HepG2 (cell line): Measurements from ENCODE around the gene RASAL1.

Source experiments
- ELF1 ChIP-seq: sonication (generic); formaldehyde crosslinking; IDR thresholded peaks from 2 replicates; pipeline ENCODE4 v1.4.0; 2020; ENCODE audit warnings: missing genetic modification reagents
- HDAC2 ChIP-seq: sonication (generic); formaldehyde crosslinking; IDR thresholded peaks from 2 replicates; pipeline ENCODE4 v1.4.0; 2020; ENCODE audit warnings: missing genetic modification reagents
- RBFOX2 ChIP-seq: fragments of 200-400 bp; formaldehyde crosslinking; IDR thresholded peaks from 2 replicates; pipeline ENCODE4 v1.6.1; 2017; ENCODE audit warnings: low read depth, mild to moderate bottlenecking, low read length
- ZNF138 ChIP-seq: sonication (generic); formaldehyde crosslinking; IDR thresholded peaks from 2 replicates; pipeline ENCODE4 v1.5.0; 2020; ENCODE audit warnings: mild to moderate bottlenecking, low read depth, missing genetic modification reagents
- ZNF331 ChIP-seq: sonication (generic); formaldehyde crosslinking; IDR thresholded peaks from 2 replicates; pipeline ENCODE4 v1.4.0; 2020; ENCODE audit warnings: missing genetic modification reagents
- ZNF431 ChIP-seq: sonication (generic); formaldehyde crosslinking; IDR thresholded peaks from 2 replicates; pipeline ENCODE4 v1.9.0; 2022; ENCODE audit warnings: missing genetic modification reagents, low read depth, mild to moderate bottlenecking, borderline replicate concordance
- ZNF790 ChIP-seq: sonication (generic); formaldehyde crosslinking; IDR thresholded peaks from 2 replicates; pipeline ENCODE4 v1.8.0; 2022; ENCODE audit warnings: missing genetic modification reagents, mild to moderate bottlenecking, borderline replicate concordance
- TF ChIP-seq, protein P1 (sequence below): sonication (generic); formaldehyde crosslinking; IDR thresholded peaks from 2 replicates; pipeline ENCODE4 v1.4.0; 2020; ENCODE audit warnings: missing genetic modification reagents
- TF ChIP-seq, protein P2 (sequence below), 2 experiments: IDR thresholded peaks; 2 replicates each; pipeline ENCODE4 v1.6.1; 2011 to 2012; ENCODE audit warnings: low read length in 2 of 2, borderline replicate concordance in 1 of 2, low read depth in 1 of 2, mild to moderate bottlenecking in 1 of 2, moderate library complexity in 1 of 2
- TF ChIP-seq, protein P3 (sequence below): sonication (generic); formaldehyde crosslinking; IDR thresholded peaks from 2 replicates; pipeline ENCODE4 v1.4.0; 2020; ENCODE audit warnings: missing genetic modification reagents
- TF ChIP-seq, protein P4 (sequence below): sonication (generic); formaldehyde crosslinking; conservative IDR thresholded peaks from 2 replicates; pipeline ENCODE4 v1.8.1; 2023; ENCODE audit warnings: missing genetic modification reagents

DNA sequence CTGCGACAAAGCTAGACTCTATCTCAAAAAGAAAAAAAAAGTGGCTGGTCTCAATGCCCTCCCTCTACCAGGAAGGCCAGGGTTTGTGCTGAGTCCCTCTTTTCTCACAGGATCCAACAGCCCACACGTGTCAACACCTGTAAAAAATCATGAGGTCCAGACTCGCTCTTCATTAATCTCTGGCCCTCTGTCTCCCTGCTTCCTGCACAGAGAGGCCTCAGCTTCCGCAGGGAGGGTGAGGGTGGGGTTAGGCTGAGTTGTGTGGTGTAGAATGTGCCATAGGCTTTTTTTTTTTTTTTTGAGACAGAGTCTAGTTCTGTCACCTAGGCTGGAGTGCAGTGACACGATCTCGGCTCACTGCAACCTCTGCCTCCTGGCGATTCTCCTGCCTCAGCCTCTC is 20.1 kb upstream of the RASAL1 start:
- TF ChIP-seq ZNF790 (no peak), ZNF138 (CRISPR knock-in tag) (no peak), ZNF331 (no peak), HDAC2 (CRISPR knock-in tag) (no peak), RBFOX2 (no peak), ELF1 (CRISPR knock-in tag) (no peak), ZNF431 (CRISPR knock-in tag) (no peak)
- TF ChIP-seq, protein P1, sequence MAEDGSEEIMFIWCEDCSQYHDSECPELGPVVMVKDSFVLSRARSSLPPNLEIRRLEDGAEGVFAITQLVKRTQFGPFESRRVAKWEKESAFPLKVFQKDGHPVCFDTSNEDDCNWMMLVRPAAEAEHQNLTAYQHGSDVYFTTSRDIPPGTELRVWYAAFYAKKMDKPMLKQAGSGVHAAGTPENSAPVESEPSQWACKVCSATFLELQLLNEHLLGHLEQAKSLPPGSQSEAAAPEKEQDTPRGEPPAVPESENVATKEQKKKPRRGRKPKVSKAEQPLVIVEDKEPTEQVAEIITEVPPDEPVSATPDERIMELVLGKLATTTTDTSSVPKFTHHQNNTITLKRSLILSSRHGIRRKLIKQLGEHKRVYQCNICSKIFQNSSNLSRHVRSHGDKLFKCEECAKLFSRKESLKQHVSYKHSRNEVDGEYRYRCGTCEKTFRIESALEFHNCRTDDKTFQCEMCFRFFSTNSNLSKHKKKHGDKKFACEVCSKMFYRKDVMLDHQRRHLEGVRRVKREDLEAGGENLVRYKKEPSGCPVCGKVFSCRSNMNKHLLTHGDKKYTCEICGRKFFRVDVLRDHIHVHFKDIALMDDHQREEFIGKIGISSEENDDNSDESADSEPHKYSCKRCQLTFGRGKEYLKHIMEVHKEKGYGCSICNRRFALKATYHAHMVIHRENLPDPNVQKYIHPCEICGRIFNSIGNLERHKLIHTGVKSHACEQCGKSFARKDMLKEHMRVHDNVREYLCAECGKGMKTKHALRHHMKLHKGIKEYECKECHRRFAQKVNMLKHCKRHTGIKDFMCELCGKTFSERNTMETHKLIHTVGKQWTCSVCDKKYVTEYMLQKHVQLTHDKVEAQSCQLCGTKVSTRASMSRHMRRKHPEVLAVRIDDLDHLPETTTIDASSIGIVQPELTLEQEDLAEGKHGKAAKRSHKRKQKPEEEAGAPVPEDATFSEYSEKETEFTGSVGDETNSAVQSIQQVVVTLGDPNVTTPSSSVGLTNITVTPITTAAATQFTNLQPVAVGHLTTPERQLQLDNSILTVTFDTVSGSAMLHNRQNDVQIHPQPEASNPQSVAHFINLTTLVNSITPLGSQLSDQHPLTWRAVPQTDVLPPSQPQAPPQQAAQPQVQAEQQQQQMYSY (CRISPR knock-in tag), result no peak
- TF ChIP-seq, protein P2, sequence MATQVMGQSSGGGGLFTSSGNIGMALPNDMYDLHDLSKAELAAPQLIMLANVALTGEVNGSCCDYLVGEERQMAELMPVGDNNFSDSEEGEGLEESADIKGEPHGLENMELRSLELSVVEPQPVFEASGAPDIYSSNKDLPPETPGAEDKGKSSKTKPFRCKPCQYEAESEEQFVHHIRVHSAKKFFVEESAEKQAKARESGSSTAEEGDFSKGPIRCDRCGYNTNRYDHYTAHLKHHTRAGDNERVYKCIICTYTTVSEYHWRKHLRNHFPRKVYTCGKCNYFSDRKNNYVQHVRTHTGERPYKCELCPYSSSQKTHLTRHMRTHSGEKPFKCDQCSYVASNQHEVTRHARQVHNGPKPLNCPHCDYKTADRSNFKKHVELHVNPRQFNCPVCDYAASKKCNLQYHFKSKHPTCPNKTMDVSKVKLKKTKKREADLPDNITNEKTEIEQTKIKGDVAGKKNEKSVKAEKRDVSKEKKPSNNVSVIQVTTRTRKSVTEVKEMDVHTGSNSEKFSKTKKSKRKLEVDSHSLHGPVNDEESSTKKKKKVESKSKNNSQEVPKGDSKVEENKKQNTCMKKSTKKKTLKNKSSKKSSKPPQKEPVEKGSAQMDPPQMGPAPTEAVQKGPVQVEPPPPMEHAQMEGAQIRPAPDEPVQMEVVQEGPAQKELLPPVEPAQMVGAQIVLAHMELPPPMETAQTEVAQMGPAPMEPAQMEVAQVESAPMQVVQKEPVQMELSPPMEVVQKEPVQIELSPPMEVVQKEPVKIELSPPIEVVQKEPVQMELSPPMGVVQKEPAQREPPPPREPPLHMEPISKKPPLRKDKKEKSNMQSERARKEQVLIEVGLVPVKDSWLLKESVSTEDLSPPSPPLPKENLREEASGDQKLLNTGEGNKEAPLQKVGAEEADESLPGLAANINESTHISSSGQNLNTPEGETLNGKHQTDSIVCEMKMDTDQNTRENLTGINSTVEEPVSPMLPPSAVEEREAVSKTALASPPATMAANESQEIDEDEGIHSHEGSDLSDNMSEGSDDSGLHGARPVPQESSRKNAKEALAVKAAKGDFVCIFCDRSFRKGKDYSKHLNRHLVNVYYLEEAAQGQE (IDR thresholded peaks at IDR 0.05; ENCODE audit: borderline replicate concordance in 1 of 2, low read depth in 1 of 2, low read length in 2 of 2), result no peak
- TF ChIP-seq, protein P3, sequence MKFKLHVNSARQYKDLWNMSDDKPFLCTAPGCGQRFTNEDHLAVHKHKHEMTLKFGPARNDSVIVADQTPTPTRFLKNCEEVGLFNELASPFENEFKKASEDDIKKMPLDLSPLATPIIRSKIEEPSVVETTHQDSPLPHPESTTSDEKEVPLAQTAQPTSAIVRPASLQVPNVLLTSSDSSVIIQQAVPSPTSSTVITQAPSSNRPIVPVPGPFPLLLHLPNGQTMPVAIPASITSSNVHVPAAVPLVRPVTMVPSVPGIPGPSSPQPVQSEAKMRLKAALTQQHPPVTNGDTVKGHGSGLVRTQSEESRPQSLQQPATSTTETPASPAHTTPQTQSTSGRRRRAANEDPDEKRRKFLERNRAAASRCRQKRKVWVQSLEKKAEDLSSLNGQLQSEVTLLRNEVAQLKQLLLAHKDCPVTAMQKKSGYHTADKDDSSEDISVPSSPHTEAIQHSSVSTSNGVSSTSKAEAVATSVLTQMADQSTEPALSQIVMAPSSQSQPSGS (CRISPR knock-in tag), result no peak
- TF ChIP-seq, protein P4, sequence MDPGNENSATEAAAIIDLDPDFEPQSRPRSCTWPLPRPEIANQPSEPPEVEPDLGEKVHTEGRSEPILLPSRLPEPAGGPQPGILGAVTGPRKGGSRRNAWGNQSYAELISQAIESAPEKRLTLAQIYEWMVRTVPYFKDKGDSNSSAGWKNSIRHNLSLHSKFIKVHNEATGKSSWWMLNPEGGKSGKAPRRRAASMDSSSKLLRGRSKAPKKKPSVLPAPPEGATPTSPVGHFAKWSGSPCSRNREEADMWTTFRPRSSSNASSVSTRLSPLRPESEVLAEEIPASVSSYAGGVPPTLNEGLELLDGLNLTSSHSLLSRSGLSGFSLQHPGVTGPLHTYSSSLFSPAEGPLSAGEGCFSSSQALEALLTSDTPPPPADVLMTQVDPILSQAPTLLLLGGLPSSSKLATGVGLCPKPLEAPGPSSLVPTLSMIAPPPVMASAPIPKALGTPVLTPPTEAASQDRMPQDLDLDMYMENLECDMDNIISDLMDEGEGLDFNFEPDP (CRISPR knock-in tag), result no peak
